GM21619 (cell line): ENCODE results near the gene PRPH.
"Not testable (repeated sequence)": the region's sequence is repeated elsewhere in the genome, so short reads cannot be mapped to it uniquely, and the experiment has no call there.

Source experiments
- ATAC-seq: cut with Tn5 transposase; IDR thresholded peaks from one replicate; pipeline ENCODE4 v1.9.1; 2021; ENCODE audit not compliant: unreplicated experiment

The PRPH gene

DNA sequence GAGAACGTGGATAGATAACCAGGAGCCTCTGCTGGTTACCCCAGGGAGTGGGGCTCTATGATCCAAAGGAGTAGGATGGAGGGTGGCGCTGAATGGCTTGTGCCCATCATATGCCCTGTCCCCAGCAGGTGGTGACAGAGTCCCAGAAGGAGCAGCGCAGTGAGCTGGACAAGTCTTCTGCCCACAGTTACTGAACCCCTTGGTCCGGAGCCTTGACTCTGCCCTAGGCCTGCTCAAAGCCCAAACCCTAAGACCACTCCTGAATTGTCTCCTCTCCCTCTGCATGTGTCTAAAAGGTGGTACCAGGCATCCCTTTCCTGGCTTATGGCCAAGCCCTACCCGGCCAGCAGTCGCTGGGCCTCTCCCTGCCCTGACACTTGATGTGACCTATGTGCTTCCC, 3.2 kb downstream of the PRPH start:
- ATAC-seq: no peak

DNA sequence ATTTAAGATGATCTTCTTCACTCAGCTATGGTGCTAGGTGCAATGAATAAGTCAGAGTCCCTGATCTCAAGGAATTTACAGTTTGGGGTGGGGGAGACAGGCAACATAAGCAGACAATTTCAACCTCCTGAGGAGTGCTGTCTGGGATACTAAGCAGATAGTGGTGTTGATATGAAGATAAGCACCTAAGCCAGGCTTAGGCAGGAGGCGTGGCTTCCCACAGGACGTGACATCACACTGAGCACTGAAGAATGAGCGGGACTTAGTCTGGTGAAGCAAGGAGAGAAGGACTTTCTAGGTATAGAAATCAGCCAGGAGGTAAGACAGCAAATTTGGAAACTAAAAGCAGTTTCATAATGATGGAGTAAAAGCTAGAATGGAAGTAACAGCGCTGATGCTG, 6.8 kb downstream of the PRPH start:
- ATAC-seq: no peak

DNA sequence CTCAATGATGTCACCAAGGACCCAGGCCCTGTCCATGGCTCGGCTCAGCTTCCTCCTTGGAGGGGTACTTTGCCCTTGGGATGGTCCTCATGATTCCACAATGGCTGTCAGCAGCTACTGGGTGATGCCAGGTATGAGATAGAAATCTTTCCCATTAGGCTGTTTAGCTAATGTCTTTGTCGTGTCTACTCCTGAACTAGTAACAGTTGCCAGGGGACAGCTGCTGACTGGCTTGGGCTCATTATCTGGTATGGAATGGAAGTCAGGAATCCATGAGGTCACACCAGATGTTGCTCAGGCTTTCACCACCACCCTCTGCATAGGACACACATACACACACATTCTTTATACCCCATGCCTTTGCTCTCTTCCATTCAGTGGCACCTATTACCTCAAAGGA, 9.2 kb downstream of the PRPH start:
- no peak for ATAC-seq

DNA sequence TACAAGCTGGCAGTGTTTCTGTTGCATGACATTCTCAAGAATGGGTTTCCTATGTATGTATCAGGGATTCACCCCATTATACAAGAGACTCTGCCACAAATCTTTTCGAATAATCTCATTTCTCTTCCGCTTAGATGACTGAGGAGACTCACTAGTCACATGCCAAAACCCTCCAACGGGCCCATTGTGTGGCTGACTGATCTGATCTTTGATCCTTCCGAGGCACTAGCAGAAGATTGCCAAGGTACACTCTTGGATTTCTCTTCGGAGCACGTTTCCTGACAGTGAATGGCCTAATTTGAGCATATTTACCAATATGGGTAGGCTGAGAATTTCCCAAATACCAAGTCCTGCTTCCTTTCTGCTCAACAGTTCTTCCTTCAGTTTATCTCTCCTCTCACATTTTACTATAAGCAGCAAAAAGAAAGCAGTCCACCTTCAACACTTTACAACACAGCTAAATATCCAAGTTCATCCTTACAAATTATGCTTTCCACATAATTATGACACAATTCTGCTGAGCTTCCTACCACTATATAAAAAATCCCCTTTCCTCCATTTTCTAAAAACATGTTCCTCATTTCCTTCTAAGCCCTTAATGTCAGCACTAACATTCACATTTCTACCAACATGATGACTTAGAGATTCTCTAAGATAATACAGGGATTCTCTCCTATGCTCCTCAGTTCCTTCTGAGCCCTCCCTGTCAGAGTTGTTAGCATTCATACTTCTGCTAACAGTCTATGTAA, 11.0 kb downstream of the PRPH start:
- no peak for ATAC-seq

DNA sequence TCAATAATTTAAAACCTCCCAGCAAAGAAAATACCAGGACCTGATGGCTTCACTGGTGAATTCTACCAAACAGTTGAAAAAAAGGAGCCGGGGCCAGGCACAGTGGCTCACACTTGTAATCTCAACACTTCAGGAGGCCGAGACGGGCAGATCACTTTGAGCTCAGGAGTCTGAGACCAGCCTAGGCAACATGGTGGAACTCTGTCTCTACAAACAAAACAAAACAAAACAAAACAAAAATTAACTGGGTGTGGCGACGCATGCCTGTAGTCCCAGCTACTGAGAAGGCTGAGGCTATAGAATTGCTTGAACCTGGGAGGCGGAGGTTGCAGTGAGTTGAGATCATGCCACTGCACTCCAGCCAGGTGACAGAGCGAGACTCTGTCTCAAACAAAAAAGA, 14.4 kb downstream of the PRPH start:
- ATAC-seq: no peak

DNA sequence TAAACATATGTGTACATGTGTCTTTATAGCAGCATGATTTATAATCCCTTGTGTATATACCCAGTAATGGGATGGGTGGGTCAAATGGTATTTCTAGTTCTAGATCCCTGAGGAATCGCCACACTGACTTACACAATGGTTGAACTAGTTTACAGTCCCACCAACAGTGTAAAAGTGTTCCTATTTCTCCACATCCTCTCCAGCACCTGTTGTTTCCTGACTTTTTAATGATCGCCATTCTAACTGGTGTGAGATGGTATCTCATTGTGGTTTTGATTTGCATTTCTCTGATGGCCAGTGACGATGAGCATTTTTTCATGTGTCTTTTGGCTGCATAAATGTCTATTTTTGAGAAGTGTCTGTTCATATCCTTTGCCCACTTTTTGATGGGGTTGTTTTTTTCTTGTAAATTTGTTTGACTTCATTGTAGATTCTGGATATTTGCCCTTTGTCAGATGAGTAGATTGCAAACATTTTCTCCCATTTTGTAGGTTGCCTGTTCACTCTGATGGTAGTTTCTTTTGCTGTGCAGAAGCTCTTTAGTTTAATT, 15.6 kb downstream of the PRPH start:
- not testable (repeated sequence) for ATAC-seq

DNA sequence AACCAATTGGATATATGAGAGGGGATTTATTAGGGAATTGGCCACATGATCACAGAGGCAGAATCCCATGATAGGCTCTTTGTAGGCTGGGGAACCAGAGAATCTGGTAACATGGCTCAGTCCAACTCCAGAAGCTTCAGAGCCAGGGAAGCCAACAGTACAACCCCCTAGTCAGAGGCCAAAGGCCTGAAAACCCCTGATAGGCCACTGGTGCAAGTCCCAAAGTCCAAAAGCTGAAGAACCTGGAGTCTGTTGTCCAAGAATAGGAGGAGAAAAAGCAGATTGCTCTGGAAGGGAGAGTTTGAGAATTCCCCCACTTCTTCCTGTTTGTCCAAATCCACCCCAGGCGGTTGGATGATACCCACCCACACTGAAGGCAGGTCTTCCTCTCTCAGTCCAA, 19.9 kb downstream of the PRPH start:
- ATAC-seq: no peak

DNA sequence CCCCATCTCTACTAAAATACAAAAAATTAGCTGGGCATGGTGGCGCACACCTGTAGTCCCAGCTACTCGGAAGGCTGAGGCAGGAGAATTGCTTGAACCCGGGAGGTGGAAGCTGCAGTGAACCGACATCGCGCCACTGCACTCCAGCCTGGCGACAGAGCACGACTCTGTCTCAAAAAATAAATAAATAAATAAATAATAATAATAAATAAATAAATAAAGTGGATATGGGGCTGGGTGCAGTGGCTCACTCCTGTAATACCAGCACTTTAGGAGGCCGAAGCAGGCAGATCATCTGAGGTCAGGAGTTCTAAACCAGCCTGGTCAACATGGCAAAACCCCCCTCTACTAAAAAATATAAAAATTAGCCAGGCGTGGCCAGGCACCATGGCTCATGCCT, 22.2 kb downstream of the PRPH start:
- not testable (repeated sequence) for ATAC-seq

DNA sequence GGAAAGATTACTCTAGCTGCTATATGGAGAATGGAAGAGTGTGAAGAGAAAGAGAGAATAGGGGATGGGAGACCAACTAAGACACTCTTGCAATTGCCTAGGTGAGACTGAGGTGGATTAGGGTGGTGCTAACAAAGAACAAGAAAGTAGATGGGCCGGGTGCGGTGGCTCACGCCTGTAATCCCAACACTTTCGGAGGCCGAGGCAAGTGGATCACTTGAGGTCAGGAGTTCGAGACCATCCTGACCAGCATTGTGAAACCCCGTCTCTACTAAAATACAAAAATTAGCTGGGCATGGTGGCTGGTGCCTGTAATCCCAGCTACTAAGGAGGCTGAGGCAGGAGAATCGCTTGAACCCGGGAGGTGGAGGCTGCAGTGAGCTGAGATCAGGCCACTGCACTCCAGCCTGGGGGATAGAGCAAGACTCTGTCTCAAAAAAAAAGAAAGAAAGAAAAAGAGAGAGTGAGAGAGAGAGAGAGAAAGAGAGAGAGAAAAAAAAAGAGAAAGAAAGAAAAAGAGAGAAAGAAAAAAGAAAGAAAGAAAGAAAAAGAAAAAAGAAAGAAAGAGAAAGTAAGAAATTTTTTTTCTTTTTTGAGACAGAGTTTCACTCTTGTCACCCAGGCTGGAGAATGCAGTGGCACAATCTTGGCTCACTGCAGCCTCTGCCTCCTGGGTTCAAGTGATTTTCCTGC, 25.6 kb downstream of the PRPH start:
- ATAC-seq: not testable (repeated sequence)

DNA sequence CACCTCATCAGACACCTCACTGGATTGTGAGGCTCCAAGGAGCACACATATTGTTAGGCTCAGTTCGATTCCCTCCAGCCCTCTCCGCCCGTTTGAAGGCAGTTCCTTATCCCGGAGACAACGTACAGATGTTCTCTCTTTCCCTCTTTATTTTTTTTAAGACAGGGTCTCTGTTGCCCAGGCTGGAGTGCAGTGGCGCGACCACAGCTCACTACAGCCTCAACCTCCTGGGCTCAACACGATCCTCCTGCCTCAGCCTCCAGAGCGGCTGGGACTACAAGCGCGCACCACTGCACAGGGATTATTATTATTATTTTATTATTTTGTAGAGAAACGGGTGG, 27.4 kb downstream of the PRPH start:
- ATAC-seq: no peak

DNA sequence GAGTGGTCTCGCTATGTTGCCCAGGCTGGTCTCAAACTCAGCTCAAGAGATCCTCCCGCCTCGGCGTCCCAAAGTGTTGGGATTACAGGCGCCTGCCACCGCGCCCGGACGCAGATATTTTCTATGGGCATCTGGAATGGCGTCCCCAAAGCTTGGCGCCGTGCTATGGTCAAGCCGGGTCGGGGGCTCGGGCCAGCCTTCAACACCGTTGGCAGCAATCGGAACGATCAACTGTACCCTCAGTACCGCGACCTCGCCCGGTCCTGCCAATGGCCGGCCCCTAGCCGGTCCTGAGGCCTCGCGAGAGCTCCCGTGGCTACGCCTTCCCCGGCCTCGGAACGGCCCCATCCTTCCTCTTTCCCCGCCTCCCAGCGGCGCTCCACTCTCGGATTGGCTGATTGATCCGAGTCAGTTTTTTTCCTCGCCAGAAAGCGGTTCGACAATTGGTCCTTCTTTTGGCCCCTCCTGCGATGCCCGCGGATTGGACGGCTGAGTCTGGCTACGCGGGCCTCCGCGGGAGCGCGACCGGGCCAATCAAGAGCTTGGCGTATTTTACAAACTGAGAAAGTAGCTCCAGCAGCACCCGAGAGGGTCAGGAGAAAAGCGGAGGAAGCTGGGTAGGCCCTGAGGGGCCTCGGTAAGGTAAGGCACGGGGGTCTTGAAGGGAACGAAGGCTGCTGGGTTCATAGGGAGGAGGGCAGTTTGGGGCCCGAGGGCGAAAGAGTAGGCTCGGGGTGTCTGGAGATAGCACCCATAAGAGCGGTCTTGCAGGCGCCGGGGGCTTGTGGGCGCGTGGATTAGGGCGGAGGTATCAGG, 28.0 kb downstream of the PRPH start, which contains the start of gene TROAP:
Gene TROAP, plus strand, starts transcription at position 548 of the 816 bp plus-strand sequence. CDS start 354 bp downstream, outside the sequence.
- ATAC-seq: peak; percentile 94

DNA sequence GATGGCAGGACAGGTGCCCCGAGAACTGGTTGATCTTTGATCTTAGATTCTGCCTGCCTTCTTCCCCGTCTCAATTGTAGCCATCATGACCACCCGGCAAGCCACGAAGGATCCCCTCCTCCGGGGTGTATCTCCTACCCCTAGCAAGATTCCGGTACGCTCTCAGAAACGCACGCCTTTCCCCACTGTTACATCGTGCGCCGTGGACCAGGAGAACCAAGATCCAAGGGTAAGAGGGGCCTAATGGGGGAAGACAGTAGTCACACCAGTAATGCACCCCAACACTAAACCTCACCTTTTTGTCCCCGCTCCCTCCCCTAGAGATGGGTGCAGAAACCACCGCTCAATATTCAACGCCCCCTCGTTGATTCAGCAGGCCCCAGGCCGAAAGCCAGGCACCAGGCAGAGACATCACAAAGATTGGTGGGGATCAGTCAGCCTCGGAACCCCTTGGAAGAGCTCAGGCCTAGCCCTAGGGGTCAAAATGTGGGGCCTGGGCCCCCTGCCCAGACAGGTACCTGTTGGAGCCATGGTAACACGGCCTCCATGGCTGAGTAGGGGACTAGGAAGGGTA, 28.7 kb downstream of the PRPH start:
- no peak for ATAC-seq

DNA sequence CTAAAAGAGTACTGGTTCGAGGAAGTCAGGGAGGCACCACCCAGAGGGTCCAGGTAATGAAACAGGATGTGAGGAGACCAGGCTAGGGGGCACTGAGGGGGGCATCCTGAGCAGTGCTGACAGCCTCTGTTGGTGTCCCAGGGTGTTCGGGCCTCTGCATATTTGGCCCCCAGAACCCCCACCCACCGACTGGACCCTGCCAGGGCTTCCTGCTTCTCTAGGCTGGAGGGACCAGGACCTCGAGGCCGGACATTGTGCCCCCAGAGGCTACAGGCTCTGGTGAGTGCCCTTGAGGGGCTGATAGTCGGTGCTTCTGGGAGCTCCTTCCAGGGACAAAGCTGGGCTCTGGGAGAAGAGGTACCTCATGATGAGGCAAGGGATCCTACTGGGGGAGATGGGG, 30.7 kb downstream of the PRPH start:
- ATAC-seq: no peak

DNA sequence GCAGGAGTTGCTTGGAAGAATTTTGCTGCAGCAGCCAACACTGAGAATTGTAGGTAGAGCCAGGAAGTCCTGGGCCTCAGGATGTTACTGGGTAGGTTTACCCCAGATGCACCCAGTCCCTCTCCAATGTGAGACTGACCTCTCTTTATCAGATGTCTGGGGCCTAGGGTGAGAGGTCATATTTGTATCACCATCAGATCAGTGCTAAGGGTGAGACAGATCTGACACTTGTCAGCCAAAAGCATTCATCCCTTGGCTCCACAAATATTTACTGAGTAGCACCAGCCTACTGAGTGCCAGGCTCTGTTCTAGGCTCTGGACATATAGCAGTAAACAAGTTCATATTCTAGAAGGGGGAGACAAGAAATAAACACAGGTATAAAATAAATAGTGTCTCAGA, 32.4 kb downstream of the PRPH start:
- no peak for ATAC-seq

DNA sequence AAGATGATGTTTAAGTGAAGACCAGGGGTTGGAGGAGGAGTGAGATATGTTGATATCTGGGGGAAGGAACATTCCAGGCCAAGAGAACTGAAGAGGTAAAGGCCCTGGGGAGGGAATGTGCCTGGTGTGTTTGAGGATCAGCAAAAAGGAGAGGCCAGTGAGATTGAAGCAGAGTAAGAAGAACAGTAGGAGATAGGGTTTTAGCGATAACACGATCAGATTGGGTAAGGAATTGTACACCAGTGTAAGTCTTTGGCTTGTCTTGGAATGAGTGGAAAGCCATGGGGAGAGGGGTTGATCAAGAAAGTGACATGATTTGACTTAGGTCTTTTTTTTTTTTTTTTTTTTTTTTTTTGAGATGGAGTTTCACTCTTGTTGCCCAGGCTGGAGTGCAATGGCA, 32.9 kb downstream of the PRPH start:
- ATAC-seq: no peak

DNA sequence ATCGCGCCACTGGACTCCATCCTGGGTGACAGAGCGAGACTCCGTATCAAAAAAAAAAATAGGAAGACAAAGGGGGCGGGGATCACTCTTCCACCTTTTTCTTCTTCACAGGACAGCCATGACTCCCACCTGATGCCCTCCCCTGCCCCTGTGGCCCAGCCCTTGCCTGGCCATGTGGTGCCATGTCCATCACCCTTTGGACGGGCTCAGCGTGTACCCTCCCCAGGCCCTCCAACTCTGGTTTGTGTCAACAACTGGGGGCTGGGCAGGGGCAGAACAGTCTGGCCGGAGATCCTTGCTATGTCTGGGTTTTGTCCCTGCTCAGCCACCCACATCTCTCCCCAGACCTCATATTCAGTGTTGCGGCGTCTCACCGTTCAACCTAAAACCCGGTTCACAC, 33.9 kb downstream of the PRPH start:
- no peak for ATAC-seq

DNA sequence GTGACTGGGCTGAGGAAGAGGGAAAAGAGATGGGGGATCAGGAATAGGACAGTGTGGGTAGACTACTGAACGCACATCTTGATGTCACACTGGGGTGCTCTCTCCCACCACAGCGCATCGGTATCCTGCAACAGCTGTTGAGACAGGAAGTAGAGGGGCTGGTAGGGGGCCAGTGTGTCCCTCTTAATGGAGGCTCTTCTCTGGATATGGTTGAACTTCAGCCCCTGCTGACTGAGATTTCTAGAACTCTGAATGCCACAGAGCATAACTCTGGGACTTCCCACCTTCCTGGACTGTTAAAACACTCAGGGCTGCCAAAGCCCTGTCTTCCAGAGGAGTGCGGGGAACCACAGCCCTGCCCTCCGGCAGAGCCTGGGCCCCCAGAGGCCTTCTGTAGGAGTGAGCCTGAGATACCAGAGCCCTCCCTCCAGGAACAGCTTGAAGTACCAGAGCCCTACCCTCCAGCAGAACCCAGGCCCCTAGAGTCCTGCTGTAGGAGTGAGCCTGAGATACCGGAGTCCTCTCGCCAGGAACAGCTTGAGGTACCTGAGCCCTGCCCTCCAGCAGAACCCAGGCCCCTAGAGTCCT, 35.2 kb downstream of the PRPH start:
- no peak for ATAC-seq

DNA sequence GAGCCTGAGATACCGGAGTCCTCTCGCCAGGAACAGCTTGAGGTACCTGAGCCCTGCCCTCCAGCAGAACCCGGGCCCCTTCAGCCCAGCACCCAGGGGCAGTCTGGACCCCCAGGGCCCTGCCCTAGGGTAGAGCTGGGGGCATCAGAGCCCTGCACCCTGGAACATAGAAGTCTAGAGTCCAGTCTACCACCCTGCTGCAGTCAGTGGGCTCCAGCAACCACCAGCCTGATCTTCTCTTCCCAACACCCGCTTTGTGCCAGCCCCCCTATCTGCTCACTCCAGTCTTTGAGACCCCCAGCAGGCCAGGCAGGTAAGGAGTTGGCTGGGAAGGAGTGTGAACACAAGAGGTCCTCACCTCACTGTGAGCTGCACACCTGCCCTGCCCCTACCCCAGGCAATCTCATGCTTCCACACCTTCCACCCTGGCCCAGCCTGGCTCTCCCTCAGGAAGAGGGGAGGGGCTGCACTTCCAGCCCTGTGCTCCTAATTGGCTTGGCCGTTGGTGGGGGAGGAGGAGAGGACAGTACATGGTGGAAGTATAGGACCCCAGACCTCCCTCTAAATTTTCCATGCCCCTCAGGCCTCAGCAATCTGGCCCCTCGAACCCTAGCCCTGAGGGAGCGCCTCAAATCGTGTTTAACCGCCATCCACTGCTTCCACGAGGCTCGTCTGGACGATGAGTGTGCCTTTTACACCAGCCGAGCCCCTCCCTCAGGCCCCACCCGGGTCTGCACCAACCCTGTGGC, 35.9 kb downstream of the PRPH start:
- ATAC-seq: no peak

DNA sequence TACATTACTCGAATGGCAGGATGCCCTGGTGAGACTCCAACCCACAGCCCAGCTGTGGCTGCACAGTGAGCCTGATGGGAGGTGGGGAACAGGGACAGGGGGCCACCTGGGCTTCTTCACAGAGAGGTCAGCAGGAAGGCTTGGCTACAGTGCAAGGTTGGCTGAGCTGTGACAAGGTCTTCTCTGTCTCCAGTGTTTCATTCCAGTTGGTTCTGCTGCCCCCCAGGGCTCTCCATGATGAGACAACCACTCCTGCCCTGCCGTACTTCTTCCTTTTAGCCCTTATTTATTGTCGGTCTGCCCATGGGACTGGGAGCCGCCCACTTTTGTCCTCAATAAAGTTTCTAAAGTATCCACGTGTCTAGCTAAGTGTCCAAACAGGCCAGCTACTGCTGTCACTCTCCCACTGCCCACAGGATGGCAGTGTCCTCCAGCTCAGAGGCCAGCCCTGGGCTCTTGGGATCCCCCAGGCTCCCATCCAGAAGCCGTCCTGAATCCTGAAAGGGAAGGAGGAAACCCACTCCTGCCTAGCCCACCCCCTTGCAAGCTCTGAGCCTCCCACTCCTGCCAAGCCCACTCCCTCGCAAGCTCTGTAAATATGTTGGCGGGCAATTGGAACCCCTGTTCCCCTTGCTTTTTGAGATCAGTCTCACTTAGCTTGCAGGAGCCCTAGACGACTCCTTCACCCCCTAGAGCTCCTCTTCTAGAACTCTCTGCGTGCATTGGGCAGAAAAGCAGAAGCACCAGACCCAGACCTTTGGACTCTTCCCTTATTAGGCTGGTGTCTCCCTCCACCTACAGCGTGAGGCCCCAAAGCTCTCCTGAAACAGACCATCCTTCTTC, 36.7 kb downstream of the PRPH start:
- ATAC-seq: no peak
